DMS153 (cell line): ENCODE results near the gene LGMN.
"Not testable (repeated sequence)": the region's sequence is repeated elsewhere in the genome, so short reads cannot be mapped to it uniquely, and the experiment has no call there.

Experiments
- DNase-seq: peaks from one replicate; lab custom pipeline; 2025; lab: John Stamatoyannopoulos, UW

LGMN gene

GRCh38 chr14:92760524-92760805 lies 12.0 kb upstream of the LGMN start:
- no peak for DNase-seq

DNA sequence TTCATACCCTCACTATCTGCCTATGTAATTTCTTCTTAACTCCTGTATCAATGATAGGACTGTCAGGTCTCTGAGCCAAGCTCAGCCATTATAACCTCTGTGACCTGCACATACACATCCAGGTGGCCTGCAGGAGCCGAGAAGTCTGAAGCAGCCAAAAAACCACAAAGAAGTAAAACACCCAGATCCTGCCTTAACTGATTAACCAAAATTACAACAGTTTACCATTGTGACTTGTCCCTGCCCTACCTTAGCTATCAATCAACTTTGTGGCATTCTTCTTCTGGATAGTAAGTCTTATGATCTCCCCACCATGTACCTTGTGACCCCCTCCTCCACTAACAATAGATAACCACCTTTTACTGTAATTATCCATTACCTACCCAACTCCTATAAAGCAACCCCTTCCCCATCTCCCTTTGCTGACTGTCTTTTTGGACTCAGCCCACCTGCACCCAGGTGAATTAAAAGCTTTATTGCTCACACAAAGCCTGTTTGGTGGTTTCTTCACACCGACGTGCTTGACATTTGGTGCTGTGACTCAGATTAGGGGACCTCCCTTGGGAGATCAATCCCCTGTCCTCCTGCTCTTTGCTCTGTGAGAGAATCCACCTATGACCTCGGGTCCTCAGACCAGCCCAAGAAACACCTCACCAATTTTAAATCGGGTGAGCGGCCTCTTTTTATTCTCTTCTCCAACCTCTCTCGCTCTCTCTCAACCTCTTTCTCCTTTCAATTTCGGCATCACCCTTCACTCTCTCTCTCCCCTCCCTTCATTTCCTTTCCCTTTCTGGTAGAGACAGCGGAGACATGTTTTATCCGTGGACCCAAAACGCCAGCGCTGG lies 11.5 kb upstream of the LGMN start:
- DNase-seq = no peak

DNA sequence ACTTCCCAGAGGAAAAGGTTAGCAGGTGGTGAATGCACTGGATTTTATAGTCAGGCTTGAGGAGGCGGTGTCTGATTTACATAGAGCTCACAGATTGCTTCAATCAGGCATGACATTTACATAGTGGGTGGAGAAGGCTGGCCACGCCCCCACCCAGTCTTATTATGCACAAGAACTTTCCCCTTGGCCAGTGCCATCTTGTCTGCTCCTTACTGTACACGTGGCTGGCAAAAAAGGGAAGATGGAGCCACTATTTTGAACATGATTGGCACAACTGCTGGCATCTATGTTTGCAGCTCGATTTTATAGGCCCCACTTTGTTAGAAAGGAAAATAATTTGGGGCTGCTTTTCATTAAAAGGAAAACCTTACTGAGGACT lies 10.9 kb upstream of the LGMN start:
- no peak for DNase-seq

DNA sequence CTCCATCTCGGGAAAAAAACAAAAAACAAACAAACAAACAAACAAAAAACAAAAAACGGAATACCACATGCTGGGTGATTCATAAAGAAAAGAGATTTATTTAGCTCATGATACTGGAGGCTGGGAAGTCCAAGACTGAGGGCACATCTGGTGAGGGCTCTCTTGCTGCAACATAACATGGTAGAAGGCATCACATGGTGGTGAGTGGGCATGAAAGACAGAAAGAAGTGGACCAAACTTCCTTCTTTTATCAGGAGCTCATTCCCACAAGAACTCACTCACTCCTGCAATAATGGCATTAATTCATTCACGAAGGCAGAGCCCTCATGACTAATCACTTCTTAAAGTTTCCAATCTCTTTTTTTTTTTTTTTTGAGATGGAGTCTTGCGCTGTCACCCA lies 8.0 kb upstream of the LGMN start:
- DNase-seq = no peak

DNA sequence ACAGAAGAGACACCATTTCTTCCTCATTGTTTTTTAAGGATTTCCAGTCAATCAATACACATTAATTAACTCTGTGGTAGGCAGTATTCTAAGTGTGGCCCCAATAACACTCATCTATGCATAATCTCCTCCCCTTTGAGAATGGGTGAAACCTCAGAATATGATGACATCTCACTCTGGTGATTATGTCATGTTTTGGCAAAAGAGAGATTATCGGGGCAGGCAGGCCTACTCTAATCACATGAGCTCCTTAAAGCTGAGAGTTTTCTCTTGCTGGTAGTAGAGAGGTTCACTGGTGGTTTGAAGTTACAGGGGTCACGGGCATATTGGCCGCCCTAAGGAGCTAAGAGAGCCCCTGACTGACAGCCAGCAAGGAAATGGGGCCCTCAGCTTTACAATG lies 7.1 kb upstream of the LGMN start:
- no peak for DNase-seq

- peak; percentile 92 for DNase-seq
Measured at GRCh38 chr14:92754966-92755365, 6.5 kb upstream of the LGMN start.

DNA sequence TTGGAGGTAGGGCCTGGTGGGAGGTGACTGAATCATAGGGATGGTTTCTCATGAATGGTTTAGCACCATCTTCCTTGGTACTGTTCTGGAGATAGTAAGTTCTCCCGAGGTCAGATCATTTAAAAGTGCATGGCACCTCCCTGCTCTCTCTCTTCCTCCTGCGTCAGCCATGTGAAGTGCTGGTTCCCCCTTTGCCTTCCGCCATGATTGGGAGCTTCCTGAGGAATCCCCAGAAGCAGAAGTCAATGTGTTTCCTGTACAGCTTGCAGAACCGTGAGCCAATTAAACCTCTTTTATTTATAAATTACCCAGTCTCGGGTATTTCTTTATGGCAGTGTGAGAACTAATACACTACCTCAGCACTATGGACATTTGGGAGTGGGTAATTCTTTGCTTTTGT lies 4.8 kb upstream of the LGMN start:
- no peak for DNase-seq

DNA sequence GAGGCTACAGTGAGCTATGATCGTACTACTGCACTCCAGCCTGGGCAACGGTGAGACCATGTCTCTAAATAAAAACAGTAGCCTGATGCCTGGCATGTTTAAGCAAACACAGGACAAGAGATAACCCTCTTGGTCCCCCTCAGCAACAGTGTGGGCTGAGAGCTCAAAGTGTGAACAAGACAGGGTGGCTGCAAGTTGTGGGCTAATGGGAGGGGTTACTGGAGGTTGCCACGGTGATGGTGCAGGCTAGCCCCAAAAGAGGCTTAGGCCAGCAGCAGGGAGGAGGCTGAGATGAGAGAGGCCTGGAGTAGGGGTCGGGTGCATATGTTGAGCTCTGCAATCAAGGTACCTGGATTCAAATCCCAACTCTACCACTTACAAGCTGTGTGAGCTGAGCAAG lies 3.4 kb upstream of the LGMN start:
- DNase-seq = no peak

DNA sequence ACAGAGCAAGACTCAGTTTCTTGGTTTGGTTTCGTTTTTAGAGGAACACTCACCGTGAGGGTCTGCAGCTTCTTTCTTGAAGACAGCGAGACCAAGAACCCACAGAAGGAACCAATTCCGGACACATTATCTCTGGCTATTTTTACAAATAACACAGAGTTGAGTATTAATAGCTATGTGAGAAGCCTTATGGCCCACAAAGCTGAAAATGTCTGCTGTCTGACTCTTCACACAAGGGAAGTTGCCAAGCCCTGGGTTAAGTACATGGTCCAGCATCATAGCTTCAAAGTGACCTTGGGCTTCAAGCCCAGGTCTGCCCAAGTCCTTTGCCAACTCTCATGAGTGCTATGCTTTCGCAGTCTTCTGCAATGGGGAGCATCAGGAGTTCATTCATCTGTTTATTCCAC lies 2.6 kb upstream of the LGMN start:
- DNase-seq = no peak

DNA sequence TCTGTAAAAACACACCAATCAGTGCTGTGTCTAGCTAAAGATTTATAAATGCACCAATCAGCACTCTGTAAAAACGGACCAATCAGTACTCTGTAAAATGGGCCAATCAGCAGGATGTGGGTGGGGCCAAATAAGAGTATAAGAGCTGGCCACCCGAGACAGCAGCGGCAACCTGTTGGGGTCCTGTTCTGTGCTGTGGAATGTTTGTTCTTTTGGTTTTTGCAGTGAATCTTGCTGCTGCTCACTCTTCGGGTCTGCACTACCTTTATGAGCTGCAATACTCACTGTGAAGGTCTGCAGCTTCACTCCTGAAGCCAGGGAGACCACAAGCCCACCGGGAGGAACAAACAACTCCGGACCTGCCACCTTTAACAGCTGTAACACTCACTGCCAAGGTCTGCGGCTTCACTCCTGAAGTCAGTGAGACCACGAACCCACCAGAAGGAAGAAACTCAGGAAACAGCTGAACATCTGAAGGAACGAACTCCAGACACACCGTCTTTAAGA lies 1.8 kb upstream of the LGMN start:
- not testable (repeated sequence) for DNase-seq

- DNase-seq = no peak
Measured at GRCh38 chr14:92747701-92748258, 647 bp downstream of the LGMN start.

DNA sequence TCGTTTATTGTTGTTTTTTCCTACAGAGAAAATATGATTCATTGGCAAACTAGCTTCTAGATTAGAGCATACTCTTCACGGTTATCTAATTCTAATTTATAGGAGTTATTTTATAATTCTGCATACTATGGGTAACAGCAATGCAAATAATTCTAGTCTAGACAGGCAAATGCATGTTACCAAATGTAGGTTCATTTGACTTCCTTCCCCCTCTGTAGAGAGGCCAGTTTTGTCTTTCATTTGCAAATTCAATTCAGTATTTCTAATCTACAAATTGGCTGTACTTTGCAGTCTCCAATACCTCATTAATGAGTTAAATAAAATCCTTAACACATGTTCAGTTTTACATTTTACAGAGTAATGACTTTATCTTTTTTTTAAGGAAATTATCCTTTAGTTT lies 4.2 kb downstream of the LGMN start:
- no peak for DNase-seq

DNA sequence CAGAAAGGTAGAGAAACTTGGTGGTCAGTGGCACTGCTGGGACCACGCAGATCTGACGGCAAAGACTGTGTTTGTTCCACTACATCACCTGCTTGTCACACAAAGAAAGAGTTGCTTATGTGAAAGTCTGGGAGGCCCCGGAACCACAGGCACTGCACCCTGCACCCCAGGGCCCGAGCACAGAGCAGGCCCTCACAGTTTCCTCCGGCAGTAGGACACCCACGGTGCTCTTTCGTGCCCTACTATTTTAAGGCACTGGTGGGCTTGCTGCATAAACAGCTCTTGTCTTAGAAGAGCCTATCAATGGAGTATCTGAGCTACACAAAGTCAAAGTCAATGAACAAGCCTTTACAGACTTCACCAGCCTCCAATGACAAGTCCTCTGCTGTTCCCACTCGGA lies 8.0 kb downstream of the LGMN start:
- no peak for DNase-seq

GRCh38 chr14:92737619-92738188 lies 10.7 kb downstream of the LGMN start:
- DNase-seq = no peak

DNA sequence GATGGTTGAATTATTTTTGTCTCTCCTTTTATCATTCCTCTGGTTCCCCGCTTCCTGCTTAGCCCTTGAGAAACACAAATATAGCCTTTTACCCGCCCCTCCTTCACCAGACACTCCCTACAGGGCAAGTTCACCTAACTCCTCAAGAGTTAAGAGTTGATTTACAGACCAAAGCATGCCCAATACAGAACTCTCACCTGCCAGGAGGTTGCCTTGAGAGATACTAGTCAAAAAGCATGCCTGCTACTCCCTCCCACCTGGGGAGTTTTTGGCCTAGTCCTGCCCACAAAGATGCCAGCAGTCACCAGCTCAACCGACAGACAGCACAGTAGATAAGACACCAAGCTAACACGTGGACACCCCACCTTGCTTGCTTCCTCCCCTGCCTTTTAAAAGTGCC lies 11.2 kb downstream of the LGMN start:
- no peak for DNase-seq

DNA sequence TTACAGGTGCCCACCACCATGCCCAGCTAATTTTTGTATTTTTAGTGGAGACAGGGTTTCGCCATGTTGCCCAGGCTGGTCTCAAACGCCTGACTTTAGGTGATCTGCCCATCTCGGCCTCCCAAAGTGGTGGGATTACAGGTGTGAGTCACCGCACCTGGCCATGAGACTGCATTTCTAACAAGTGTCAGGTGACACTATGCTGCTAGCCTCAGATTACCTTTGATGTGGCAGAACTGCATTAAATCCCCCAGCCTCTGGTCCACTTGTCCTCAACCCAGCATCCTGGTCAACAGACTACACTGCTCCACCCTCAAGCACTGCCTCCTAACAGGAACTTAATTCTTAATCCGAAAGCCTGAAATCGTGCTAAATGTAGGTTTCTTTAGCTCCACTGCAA lies 13.1 kb downstream of the LGMN start:
- DNase-seq = no peak

DNA sequence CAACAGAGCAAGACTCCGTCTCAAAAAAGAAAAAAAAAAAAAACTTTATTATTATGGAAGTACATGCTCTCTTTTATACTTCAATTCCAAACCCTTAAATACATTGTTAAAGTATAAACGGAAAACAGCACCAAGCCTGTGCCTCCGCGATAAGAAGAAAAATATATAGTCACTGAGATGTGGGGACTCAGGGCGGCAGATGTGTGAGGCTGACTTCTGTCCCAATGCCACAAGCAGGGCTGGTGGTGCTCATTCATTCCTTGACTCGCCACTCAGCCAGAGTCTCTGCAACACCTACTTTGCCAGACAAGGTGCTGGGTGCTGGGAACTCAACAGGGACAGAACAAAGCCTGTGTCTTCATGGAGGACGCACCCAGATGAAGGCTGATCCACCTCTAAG lies 13.8 kb downstream of the LGMN start:
- DNase-seq = no peak

- no peak for DNase-seq
Measured at GRCh38 chr14:92733007-92733406, 15.4 kb downstream of the LGMN start.

DNA sequence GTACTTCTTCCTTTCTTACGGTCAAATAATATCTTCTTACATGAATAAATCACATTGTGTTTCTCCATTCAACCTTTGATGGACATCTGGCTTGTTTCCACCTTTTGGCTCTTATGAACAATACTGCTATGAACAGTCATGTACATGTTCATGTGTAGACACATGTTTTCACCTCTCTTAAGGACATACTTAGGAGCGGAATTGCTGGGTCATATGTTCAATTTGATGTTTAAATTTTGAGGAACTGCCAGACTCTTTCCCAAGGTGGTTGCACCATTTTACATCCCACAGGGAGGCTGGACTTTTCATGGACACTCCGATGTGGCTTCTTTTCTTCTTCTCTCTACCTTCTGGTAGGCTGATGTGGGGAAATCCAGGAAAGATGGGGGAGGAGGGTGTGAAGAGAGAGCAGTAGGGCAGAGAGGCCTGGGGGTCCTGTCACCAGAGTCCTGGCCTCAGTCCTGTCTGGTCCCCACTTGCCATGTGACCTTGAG lies 16.8 kb downstream of the LGMN start:
- DNase-seq = no peak

- no peak for DNase-seq
Measured at GRCh38 chr14:92729634-92730358, 18.6 kb downstream of the LGMN start.

DNA sequence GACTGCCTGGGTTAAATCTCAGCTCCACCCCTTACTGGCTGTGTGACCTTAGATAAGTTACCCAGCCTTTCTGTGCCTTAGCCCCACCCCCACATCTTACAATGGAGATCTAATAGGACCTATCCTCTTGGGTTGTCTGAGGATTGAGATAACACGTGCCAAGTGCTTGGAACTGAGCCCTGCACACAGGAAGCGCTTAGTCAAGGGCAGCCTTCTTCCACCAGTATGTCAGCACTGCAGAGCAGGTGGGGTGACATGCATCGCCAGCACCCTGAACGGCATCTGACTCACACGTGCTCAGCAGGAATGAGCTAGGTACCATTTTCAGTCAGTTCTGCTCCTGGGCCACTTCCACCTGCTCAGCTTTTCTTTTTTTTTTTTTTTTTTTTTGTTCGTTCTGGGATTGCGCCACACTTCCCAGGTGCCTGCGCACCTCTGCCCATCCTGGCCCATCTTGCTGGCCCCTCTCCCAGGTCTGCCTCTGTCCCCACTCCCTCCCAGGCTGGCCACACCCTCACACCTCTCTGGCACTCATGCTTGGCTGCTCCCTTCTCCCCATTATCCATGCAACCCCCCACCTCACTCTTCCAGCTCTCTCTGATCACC lies 19.6 kb downstream of the LGMN start:
- DNase-seq = peak; percentile 39

DNA sequence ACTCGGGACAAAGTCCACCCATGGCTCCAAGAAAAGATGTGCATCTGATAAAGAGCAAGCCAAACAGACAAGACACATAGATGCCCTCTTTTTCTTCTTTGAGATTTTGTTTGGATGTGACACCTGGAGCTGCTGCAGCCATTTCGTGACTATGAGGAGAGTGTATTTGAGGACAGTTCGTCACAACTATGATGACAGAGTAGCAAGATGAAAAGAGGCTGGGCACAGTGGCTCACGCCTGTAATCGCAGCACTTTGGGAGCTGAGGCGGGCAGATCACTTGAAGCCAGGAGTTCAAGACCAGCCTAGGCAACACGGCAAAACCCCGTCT lies 21.5 kb downstream of the LGMN start:
- no peak for DNase-seq
